ENCODE data around the gene MBNL3. TPM values are rescaled to one million over a fixed set of nuclear protein-coding genes. Genes with fewer than 3 reads are reported as not detected.

The MBNL3 gene
- total and polyA plus RNA-seq, 9 of the 15 experiments (the other 6 are each of a cell fraction or from before 2014, with no cell fraction given): under 0.01 to 0.25 (median 0.16) TPM

- Histone ChIP-seq H3K79me2 (ENCODE audit: control insufficient read depth, insufficient read depth, low read length) (no peaks in the 10 kb centered on the region), H3K9me3 (replicated peaks; ENCODE audit: control insufficient read depth, insufficient read depth, low read depth, low read length) (no peaks in the 10 kb centered on the region), H3K27ac (ENCODE audit: extremely low read depth, low read depth, low read length) (no peak overlapping the region), H3K9ac (ENCODE audit: insufficient read depth in 1 of 2, low read depth in 2 of 2, low read length in 2 of 2) (no peak overlapping the region), H2AFZ (ENCODE audit: low read depth, low read length) (no peak overlapping the region), H4K20me1 (replicated peaks; ENCODE audit: control insufficient read depth, insufficient read depth, low read length) (no peaks in the 10 kb centered on the region), H3K4me1 (replicated peaks in 1 of 2; ENCODE audit: control insufficient read depth in 2 of 2, insufficient read depth in 2 of 2, low read length in 2 of 2) (no peaks in the 10 kb centered on the region), H3K9me1 (ENCODE audit: control insufficient read depth, insufficient read depth, low read length) (no peaks in the 10 kb centered on the region), H3K36me3 (ENCODE audit: control insufficient read depth, insufficient read depth, low read length) (no peaks in the 10 kb centered on the region), H3K27me3 (ENCODE audit: control insufficient read depth in 2 of 2, insufficient read depth in 2 of 2, low read length in 2 of 2) (no peaks in the 10 kb centered on the region), H3K4me2 (ENCODE audit: insufficient read depth, low read length) (no peak overlapping the region), H3K4me3 (no peak overlapping the region)
- ATAC-seq: no peak
- intact Hi-C loops (cut with micrococcal nuclease) (no loop called here), in situ Hi-C loops (cut with MboI) (no loop called here)
- no TSS peak for BruUV-seq (replicated peaks)
- POLR2A ChIA-PET: no interaction called here
- CTCF ChIA-PET (ENCODE audit: low intra/inter-chr PET ratio): no interaction called here
- FAIRE-seq: no peak
- no peak for DNase-seq (ENCODE audit: extremely low read depth in 1 of 4, low spot score in 3 of 4)
- no peak for TF ChIP-seq POLR2A (conservative IDR thresholded peaks at IDR 0.05)
- no peak for TF ChIP-seq PHF8 (IDR thresholded peaks at IDR 0.05; ENCODE audit: borderline replicate concordance, low read length)
- WGBS (ENCODE audit: insufficient coverage, low coverage, missing lambda C conversion rate): 0% methylated on average over 3 of the region's 3 CpGs
Observed at GRCh38 chrX:132505116-132505515, 16.3 kb upstream of the MBNL3 start.

- no TSS peak for BruUV-seq (replicated peaks)
- Histone ChIP-seq H3K36me3 (ENCODE audit: control insufficient read depth, insufficient read depth, low read length) (no peaks in the 10 kb centered on the region), H4K20me1 (replicated peaks; ENCODE audit: control insufficient read depth, insufficient read depth, low read length) (no peaks in the 10 kb centered on the region), H2AFZ (ENCODE audit: low read depth, low read length) (no peak overlapping the region), H3K4me2 (ENCODE audit: insufficient read depth, low read length) (no peak overlapping the region), H3K9me3 (replicated peaks; ENCODE audit: control insufficient read depth, insufficient read depth, low read depth, low read length) (no peaks in the 10 kb centered on the region), H3K9me1 (ENCODE audit: control insufficient read depth, insufficient read depth, low read length) (no peaks in the 10 kb centered on the region), H3K4me1 (replicated peaks in 1 of 2; ENCODE audit: control insufficient read depth in 2 of 2, insufficient read depth in 2 of 2, low read length in 2 of 2) (no peaks in the 10 kb centered on the region), H3K27me3 (ENCODE audit: control insufficient read depth in 2 of 2, insufficient read depth in 2 of 2, low read length in 2 of 2) (no peaks in the 10 kb centered on the region), H3K27ac (ENCODE audit: extremely low read depth, low read depth, low read length) (no peak overlapping the region), H3K79me2 (ENCODE audit: control insufficient read depth, insufficient read depth, low read length) (no peaks in the 10 kb centered on the region), H3K4me3 (no peak overlapping the region), H3K9ac (ENCODE audit: insufficient read depth in 1 of 2, low read depth in 2 of 2, low read length in 2 of 2) (no peak overlapping the region)
- in situ Hi-C loops (cut with MboI): no loop called here
- POLR2A ChIA-PET: no interaction called here
- no peak for FAIRE-seq
- ATAC-seq: no peak
- 0% methylated on average over 1 of the region's 1 CpG for WGBS (ENCODE audit: insufficient coverage, low coverage, missing lambda C conversion rate)
- intact Hi-C loops (cut with micrococcal nuclease): no loop called here
- CTCF ChIA-PET (ENCODE audit: low intra/inter-chr PET ratio): no interaction called here
- DNase-seq (ENCODE audit: extremely low read depth in 1 of 4, low spot score in 3 of 4): no peak
- TF ChIP-seq CHAMP1 (IDR thresholded peaks at IDR 0.05) (no peak), TCF15 (CRISPR knock-in tag; IDR thresholded peaks at IDR 0.05) (no peak), ARID1B (IDR thresholded peaks at IDR 0.05) (no peak), PPARD (CRISPR knock-in tag; IDR thresholded peaks at IDR 0.05) (no peak), DLX4 (CRISPR knock-in tag; IDR thresholded peaks at IDR 0.05) (no peak), FUS (optimal IDR thresholded peaks at IDR 0.05; ENCODE audit: low read depth, low read length) (no peak), E2F3 (CRISPR knock-in tag; IDR thresholded peaks at IDR 0.05) (no peak), KHSRP (IDR thresholded peaks at IDR 0.05) (no peak), IFI16 (CRISPR knock-in tag; IDR thresholded peaks at IDR 0.05) (no peak), ZNF121 (CRISPR knock-in tag; conservative IDR thresholded peaks at IDR 0.05) (no peak), ATF2 (CRISPR knock-in tag; IDR thresholded peaks at IDR 0.05) (no peak)
Observed at GRCh38 chrX:132504417-132504816, 15.6 kb upstream of the MBNL3 start.
